CD14-positive monocyte (primary cell): Measurements from ENCODE around the gene RNF31. TPM values are rescaled to one million over a fixed set of nuclear protein-coding genes. Genes with fewer than 3 reads are reported as not detected.

ENCODE experiments used
- DNase-seq, 3 donors: peaks; one replicate each; pipeline ENCODE4 v3.0.0-alpha.2; 2011 to 2022
- H2AFZ ChIP-seq: 2 replicates; pipeline ENCODE4 v1.6.0; 2012; ENCODE audit warnings: mild to moderate bottlenecking, low read depth, low read length, inconsistent platforms; ENCODE audit not compliant: insufficient read depth, poor library complexity, severe bottlenecking
- H3K27ac ChIP-seq, 2 donors: 1 replicate in 1 of 2; 2 replicates in 1 of 2; pipeline ENCODE4 v1.5.1; 2012 to 2013; ENCODE audit warnings: low read length in 2 of 2, control low read depth in 1 of 2, inconsistent platforms in 1 of 2, low read depth in 1 of 2, mild to moderate bottlenecking in 1 of 2
- H3K27me3 ChIP-seq, 2 donors: one replicate each; pipeline versions ENCODE4 v1.6.0 to v1.6.1; 2011 to 2013; ENCODE audit warnings: low read length in 2 of 2; ENCODE audit not compliant: control insufficient read depth in 2 of 2, insufficient read depth in 2 of 2
- H3K36me3 ChIP-seq, 2 donors: replicated peaks in 1 of 2; 1 replicate in 1 of 2; 2 replicates in 1 of 2; pipeline versions ENCODE4 v1.5.1 to v1.6.1; 2012 to 2013; ENCODE audit warnings: low read length in 2 of 2, control low read depth in 1 of 2, inconsistent platforms in 1 of 2, mild to moderate bottlenecking in 1 of 2; ENCODE audit not compliant: insufficient read depth in 2 of 2, control insufficient read depth in 1 of 2
- H3K4me1 ChIP-seq, 2 donors: 1 replicate in 1 of 2; 2 replicates in 1 of 2; pipeline versions ENCODE4 v1.5.1 to v1.6.1; 2012 to 2013; ENCODE audit warnings: low read length in 2 of 2, control low read depth in 1 of 2, inconsistent platforms in 1 of 2, mild to moderate bottlenecking in 1 of 2, moderate library complexity in 1 of 2; ENCODE audit not compliant: insufficient read depth in 2 of 2, control insufficient read depth in 1 of 2
- H3K4me2 ChIP-seq: replicated peaks from 2 replicates; pipeline ENCODE3; 2012; ENCODE audit warnings: low read length, moderate library complexity, mild to moderate bottlenecking; ENCODE audit not compliant: poor library complexity, severe bottlenecking; ENCODE audit errors: extremely low read depth
- H3K4me3 ChIP-seq, 3 experiments: fragments of 200-600 bp in 1 of 3; sonication (generic) in 1 of 3; replicated peaks in 1 of 3; 1 replicate in 2 of 3; 2 replicates in 1 of 3; pipeline ENCODE4 v1.5.1; 2011 to 2013; ENCODE audit warnings: low read length in 3 of 3, mild to moderate bottlenecking in 3 of 3, control low read depth in 2 of 3, low read depth in 2 of 3, inconsistent platforms in 1 of 3, moderate library complexity in 1 of 3
- H3K79me2 ChIP-seq: 2 replicates; pipeline ENCODE4 v1.6.0; 2012; ENCODE audit warnings: mild to moderate bottlenecking, control low read depth, inconsistent platforms, low read length, moderate library complexity; ENCODE audit not compliant: insufficient read depth
- H3K9ac ChIP-seq: 2 replicates; pipeline ENCODE4 v1.6.0; 2017; ENCODE audit warnings: low read length, mild to moderate bottlenecking; ENCODE audit not compliant: insufficient read depth, poor library complexity, severe bottlenecking
- H3K9me3 ChIP-seq, 2 donors: replicated peaks in 1 of 2; 1 replicate in 1 of 2; 2 replicates in 1 of 2; pipeline versions ENCODE4 v1.5.1 to v1.6.1; 2012 to 2013; ENCODE audit warnings: low read length in 2 of 2, control low read depth in 1 of 2; ENCODE audit not compliant: control insufficient read depth in 1 of 2, insufficient read depth in 1 of 2
- H4K20me1 ChIP-seq: 2 replicates; pipeline ENCODE4 v1.6.0; 2012; ENCODE audit warnings: mild to moderate bottlenecking, low read length, control low read depth, moderate library complexity; ENCODE audit not compliant: insufficient read depth
- H3K27ac Mint-ChIP-seq, 7 donors: one replicate each; pipeline ENCODE4 v1.8.0; 2020; ENCODE audit warnings: mild to moderate bottlenecking in 7 of 7, mixed read lengths in 7 of 7, moderate library complexity in 6 of 7, inconsistent platforms in 2 of 7
- H3K27me3 Mint-ChIP-seq, 3 donors: one replicate each; pipeline ENCODE4 v1.8.0; 2021 to 2022; ENCODE audit warnings: low read depth in 3 of 3, mild to moderate bottlenecking in 3 of 3, mixed read lengths in 3 of 3, moderate library complexity in 3 of 3, inconsistent platforms in 1 of 3
- H3K36me3 Mint-ChIP-seq, 2 donors: one replicate each; pipeline ENCODE4 v1.8.0; 2020; ENCODE audit warnings: mixed read lengths in 2 of 2, inconsistent platforms in 1 of 2, mild to moderate bottlenecking in 1 of 2
- H3K4me1 Mint-ChIP-seq: one replicate; pipeline ENCODE4 v1.8.0; 2020; ENCODE audit warnings: mild to moderate bottlenecking, mixed read lengths
- H3K4me3 Mint-ChIP-seq, 2 donors: one replicate each; pipeline ENCODE4 v1.8.0; 2020; ENCODE audit warnings: mild to moderate bottlenecking in 2 of 2, mixed read lengths in 2 of 2, moderate library complexity in 1 of 2
- H3K9me3 Mint-ChIP-seq, 7 donors: one replicate each; pipeline ENCODE4 v1.8.0; 2020 to 2022; ENCODE audit warnings: mixed read lengths in 7 of 7, mild to moderate bottlenecking in 6 of 7, moderate library complexity in 6 of 7, inconsistent platforms in 2 of 7
- WGBS: methylation state at CpG from one replicate; pipeline ENCODE4 v1.1.5; 2013; ENCODE audit warnings: missing lambda C conversion rate; ENCODE audit not compliant: insufficient coverage; 5-methylcytosine and 5-hydroxymethylcytosine counted together
- intact Hi-C, 2 donors: fragments of 100-400 bp; cut with micrococcal nuclease; formaldehyde crosslinking; loops; one replicate each; pipeline versions ENCODE4 v1.15.0 to v1.15.1; 2023
- polyA plus RNA-seq, 3 donors: library from polyadenylated mRNA; depleted of rRNA in 1 of 3; unstranded in 2 of 3; stranded (reverse) in 1 of 3; fragments of 300-500 nt in 2 of 3; fragments of >200 nt in 1 of 3; fragmentation: Illumina TruSeq in 2 of 3; gene quantifications; 1 replicate in 2 of 3; 2 replicates in 1 of 3; pipeline ENCODE4 v1.2.3, GENCODE V29; 2012 to 2021
- TF ChIP-seq, protein P1 (sequence below): fragments of 200-600 bp; IDR thresholded peaks from one replicate; pipeline ENCODE4 v1.8.0; 2022; ENCODE audit warnings: antibody characterized with exemption, mild to moderate bottlenecking

RNF31 gene
- polyA plus RNA-seq, 3 donors: 30.7 to 63.2 (median 36.8) TPM

- Histone ChIP-seq H3K4me3 (no peak overlapping the region), H3K27me3 (no peaks in the 10 kb centered on the region), H3K79me2 (peaks cover 40% of the 10 kb centered on the region), H3K4me2 (no peak overlapping the region), H3K27ac (peak overlapping the region in 1 of 2 donors; percentile 59), H2AFZ (no peak overlapping the region), H3K9me3 (no peaks in the 10 kb centered on the region), H3K36me3 (peaks cover 63 to 71% of the 10 kb centered on the region in 2 donors), H3K9ac (no peak overlapping the region), H3K4me1 (peaks cover 53 to 80% of the 10 kb centered on the region in 2 donors), H4K20me1 (peaks cover 70% of the 10 kb centered on the region)
- H3K4me3 Mint-ChIP-seq: no peak overlapping the region
- peaks cover 71% of the 10 kb centered on the region for H3K4me1 Mint-ChIP-seq
- TF ChIP-seq, protein P1, sequence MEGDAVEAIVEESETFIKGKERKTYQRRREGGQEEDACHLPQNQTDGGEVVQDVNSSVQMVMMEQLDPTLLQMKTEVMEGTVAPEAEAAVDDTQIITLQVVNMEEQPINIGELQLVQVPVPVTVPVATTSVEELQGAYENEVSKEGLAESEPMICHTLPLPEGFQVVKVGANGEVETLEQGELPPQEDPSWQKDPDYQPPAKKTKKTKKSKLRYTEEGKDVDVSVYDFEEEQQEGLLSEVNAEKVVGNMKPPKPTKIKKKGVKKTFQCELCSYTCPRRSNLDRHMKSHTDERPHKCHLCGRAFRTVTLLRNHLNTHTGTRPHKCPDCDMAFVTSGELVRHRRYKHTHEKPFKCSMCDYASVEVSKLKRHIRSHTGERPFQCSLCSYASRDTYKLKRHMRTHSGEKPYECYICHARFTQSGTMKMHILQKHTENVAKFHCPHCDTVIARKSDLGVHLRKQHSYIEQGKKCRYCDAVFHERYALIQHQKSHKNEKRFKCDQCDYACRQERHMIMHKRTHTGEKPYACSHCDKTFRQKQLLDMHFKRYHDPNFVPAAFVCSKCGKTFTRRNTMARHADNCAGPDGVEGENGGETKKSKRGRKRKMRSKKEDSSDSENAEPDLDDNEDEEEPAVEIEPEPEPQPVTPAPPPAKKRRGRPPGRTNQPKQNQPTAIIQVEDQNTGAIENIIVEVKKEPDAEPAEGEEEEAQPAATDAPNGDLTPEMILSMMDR: no peak
- intact Hi-C loops: no loop called here
- H3K9me3 Mint-ChIP-seq: peaks cover 0 to under 1% (median 0%) of the 10 kb centered on the region in 7 donors
- H3K36me3 Mint-ChIP-seq: peaks cover 75 to 88% of the 10 kb centered on the region in 2 donors
- H3K27me3 Mint-ChIP-seq: peaks cover 3 to 6% (median 4%) of the 10 kb centered on the region in 3 donors
- DNase-seq: no peak
- peak overlapping the region in 6 of 7 donors; percentile 40 to 82 (median 64) for H3K27ac Mint-ChIP-seq
- WGBS: no CpG with 5 or more reads among the region's 5 CpGs
Measured at GRCh38 chr14:24165785-24166184, 18.5 kb downstream of the RNF31 start.

GRCh38 chr14:24167469-24168114 lies 20.3 kb downstream of the RNF31 start:
- peaks cover 6 to 17% (median 16%) of the 10 kb centered on the region in 3 donors for H3K27me3 Mint-ChIP-seq
- H3K27ac Mint-ChIP-seq: peak overlapping the region; percentile 8 to 81 (median 71)
- Histone ChIP-seq H3K27me3 (no peaks in the 10 kb centered on the region), H3K9ac (no peak overlapping the region), H3K36me3 (peaks cover 62 to 71% of the 10 kb centered on the region in 2 donors), H3K27ac (peak overlapping the region; percentile 26 to 59), H2AFZ (no peak overlapping the region), H3K79me2 (peaks cover 23% of the 10 kb centered on the region), H3K4me3 (no peak overlapping the region), H4K20me1 (peaks cover 72% of the 10 kb centered on the region), H3K4me2 (no peak overlapping the region), H3K4me1 (peaks cover 58 to 81% of the 10 kb centered on the region in 2 donors), H3K9me3 (no peaks in the 10 kb centered on the region)
- TF ChIP-seq, protein P1: no peak
- H3K36me3 Mint-ChIP-seq: peaks cover 74 to 81% of the 10 kb centered on the region in 2 donors
- WGBS: 69% methylated on average over 3 of the region's 3 CpGs
- H3K4me1 Mint-ChIP-seq: peaks cover 76% of the 10 kb centered on the region
- peak; percentile 23 to 35 (median 29) for DNase-seq
- H3K4me3 Mint-ChIP-seq: no peak overlapping the region
- H3K9me3 Mint-ChIP-seq: peaks cover 0 to 2% (median 0%) of the 10 kb centered on the region in 7 donors
- intact Hi-C loops: no loop called here
